HepG2 (cell line): ENCODE data around the gene MYOZ1. TPM values are rescaled to one million over a fixed set of nuclear protein-coding genes. Genes with fewer than 3 reads are reported as not detected.

Experiments
- ATAC-seq: fragments of 200-7000 bp; cut with Tn5 transposase; 3 replicates; pipeline ENCODE4 v1.9.1; 2020; ENCODE audit warnings: mild to moderate bottlenecking, moderate library complexity
- BruUV-seq: library from RNA; stranded (reverse); fragments of 400-500 nt; replicated peaks from 2 replicates; lab custom pipeline; 2021; lab: Mats Ljungman, UMichigan
- CTCF ChIA-PET: fragments of 300-600 bp; formaldehyde crosslinking; extraction: SDS; loops from one replicate; lab custom pipeline; 2021; ENCODE audit warnings: low total read pairs, inconsistent platforms, low intra/inter-chr PET ratio; lab: Yijun Ruan, JAX
- POLR2A ChIA-PET: fragments of 350-600 bp; sonication (Branson Sonifier 250); formaldehyde crosslinking; loops from one replicate; lab custom pipeline; 2020; ENCODE audit warnings: antibody characterized with exemption, inconsistent platforms; lab: Yijun Ruan, JAX
- DNase-seq: peaks from one replicate; pipeline ENCODE4 v3.0.0-alpha.2; 2015; ENCODE audit warnings: low spot score
- FAIRE-seq: peaks from 3 replicates; lab custom pipeline; 2011; peaks lifted over from hg19 to GRCh38; lab: Jason Lieb, UNC
- H2AFZ ChIP-seq: one replicate; pipeline ENCODE4 v1.6.1; 2011; ENCODE audit warnings: low read length, inconsistent platforms
- H3K27ac ChIP-seq: fragments of 300-600 bp; 3 replicates; pipeline ENCODE4 v1.8.0; 2011; ENCODE audit warnings: mixed run types, mild to moderate bottlenecking, mixed read lengths, low read length, inconsistent platforms; ENCODE audit not compliant: insufficient read depth; ENCODE audit errors: extremely low read length
- H3K27me3 ChIP-seq, 2 experiments: fragments of 200-600 bp in 1 of 2; 2 replicates in 1 of 2; 3 replicates in 1 of 2; pipeline versions ENCODE4 v1.6.0 to v1.8.0; 2011; ENCODE audit warnings: low read length in 2 of 2, mild to moderate bottlenecking in 2 of 2, moderate library complexity in 2 of 2, inconsistent platforms in 1 of 2; ENCODE audit not compliant: insufficient read depth in 2 of 2, control insufficient read depth in 1 of 2
- H3K36me3 ChIP-seq, 2 experiments: fragments of 200-600 bp in 1 of 2; replicated peaks in 1 of 2; 2 replicates in 1 of 2; 3 replicates in 1 of 2; pipeline versions ENCODE4 v1.5.1 to v1.8.0; 2011; ENCODE audit warnings: low read length in 2 of 2, inconsistent platforms in 1 of 2; ENCODE audit not compliant: insufficient read depth in 2 of 2, control insufficient read depth in 1 of 2
- H3K4me1 ChIP-seq: 2 replicates; pipeline ENCODE4 v1.5.1; 2012; ENCODE audit warnings: low read length, inconsistent platforms; ENCODE audit not compliant: insufficient read depth
- H3K4me2 ChIP-seq: 2 replicates; pipeline ENCODE4 v1.6.0; 2011; ENCODE audit warnings: low read depth, low read length, inconsistent platforms
- H3K4me3 ChIP-seq, 3 experiments: fragments of 200-600 bp in 1 of 3; sonication (generic), shearing (Covaris generic) in 1 of 3; replicated peaks in 1 of 3; 2 replicates each; pipeline ENCODE4 v1.5.1; 2011 to 2016; ENCODE audit warnings: low read length in 3 of 3, inconsistent platforms in 2 of 3, low read depth in 2 of 3, mild to moderate bottlenecking in 2 of 3, control low read depth in 1 of 3, mixed read lengths in 1 of 3; ENCODE audit not compliant: insufficient read depth in 1 of 3
- H3K79me2 ChIP-seq: one replicate; pipeline ENCODE4 v1.6.1; 2011; ENCODE audit warnings: low read length, inconsistent platforms; ENCODE audit not compliant: insufficient read depth
- H3K9ac ChIP-seq: 2 replicates; pipeline ENCODE4 v1.6.0; 2011; ENCODE audit warnings: mild to moderate bottlenecking, low read depth, low read length, inconsistent platforms; ENCODE audit not compliant: insufficient read depth
- H3K9me3 ChIP-seq: 2 replicates; pipeline ENCODE4 v1.5.1; 2012; ENCODE audit warnings: mild to moderate bottlenecking, low read length
- H4K20me1 ChIP-seq: 2 replicates; pipeline ENCODE4 v1.6.0; 2011; ENCODE audit warnings: inconsistent platforms, mild to moderate bottlenecking, low read length, moderate library complexity; ENCODE audit not compliant: insufficient read depth
- ATF2 ChIP-seq: sonication (generic); formaldehyde crosslinking; IDR thresholded peaks from 2 replicates; pipeline ENCODE4 v1.4.0; 2020; ENCODE audit warnings: missing genetic modification reagents
- CREB1 ChIP-seq, 2 experiments: fragments of 450-650 bp in 1 of 2; IDR thresholded peaks; 2 replicates each; pipeline ENCODE4 v1.6.1; 2016 to 2017; ENCODE audit warnings: control low read depth in 1 of 2, mild to moderate bottlenecking in 1 of 2, missing compliant biosample characterization in 1 of 2, missing genetic modification characterization in 1 of 2
- HHEX ChIP-seq: IDR thresholded peaks from 2 replicates; pipeline ENCODE4 v1.6.1; 2016; ENCODE audit warnings: control low read depth
- ISL2 ChIP-seq: sonication (generic); formaldehyde crosslinking; IDR thresholded peaks from 2 replicates; pipeline ENCODE4 v1.5.0; 2020; ENCODE audit warnings: missing genetic modification reagents
- KDM6A ChIP-seq: IDR thresholded peaks from 2 replicates; pipeline ENCODE4 v1.6.1; 2016; ENCODE audit warnings: low read depth
- LCORL ChIP-seq, 2 experiments: fragments of 450-650 bp in 1 of 2; sonication (generic) in 1 of 2; formaldehyde crosslinking in 1 of 2; IDR thresholded peaks; 2 replicates each; pipeline versions ENCODE4 v1.5.0 to v1.6.1; 2017 to 2020; ENCODE audit warnings: antibody characterized with exemption in 1 of 2, missing genetic modification reagents in 1 of 2
- MEIS2 ChIP-seq: sonication (generic); formaldehyde crosslinking; IDR thresholded peaks from 2 replicates; pipeline ENCODE4 v1.9.0; 2021; ENCODE audit warnings: mild to moderate bottlenecking, missing genetic modification reagents
- MTF1 ChIP-seq: sonication (generic); formaldehyde crosslinking; IDR thresholded peaks from 2 replicates; pipeline ENCODE4 v1.5.0; 2020; ENCODE audit warnings: missing genetic modification reagents
- MYPOP ChIP-seq: sonication (generic); formaldehyde crosslinking; IDR thresholded peaks from 2 replicates; pipeline ENCODE4 v1.8.1; 2023; ENCODE audit warnings: mild to moderate bottlenecking, moderate library complexity, missing genetic modification reagents
- NR2F6 ChIP-seq, 2 experiments: IDR thresholded peaks; 2 replicates each; pipeline ENCODE4 v1.6.1; 2016; ENCODE audit warnings: antibody characterized with exemption in 1 of 2, mild to moderate bottlenecking in 1 of 2
- RFX3 ChIP-seq: IDR thresholded peaks from 2 replicates; pipeline ENCODE4 v1.6.1; 2016; ENCODE audit warnings: missing biosample characterization, missing genetic modification reagents
- TEAD3 ChIP-seq: optimal IDR thresholded peaks from 2 replicates; pipeline ENCODE3; 2016; ENCODE audit warnings: borderline replicate concordance
- ZBTB1 ChIP-seq: sonication (generic); formaldehyde crosslinking; IDR thresholded peaks from 2 replicates; pipeline ENCODE4 v1.4.0; 2020; ENCODE audit warnings: missing genetic modification reagents, borderline replicate concordance
- ZFP36 ChIP-seq: fragments of 150-350 bp; IDR thresholded peaks from 2 replicates; pipeline ENCODE4 v1.6.1; 2018; ENCODE audit warnings: borderline replicate concordance, low read length, low read depth; ENCODE audit not compliant: partially characterized antibody
- ZFP90 ChIP-seq: sonication (generic); formaldehyde crosslinking; IDR thresholded peaks from 2 replicates; pipeline ENCODE4 v1.8.0; 2022; ENCODE audit warnings: missing genetic modification reagents, mild to moderate bottlenecking, inconsistent platforms, borderline replicate concordance
- ZNF225 ChIP-seq: sonication (generic); formaldehyde crosslinking; IDR thresholded peaks from 2 replicates; pipeline ENCODE4 v1.4.0; 2020; ENCODE audit warnings: mild to moderate bottlenecking, missing genetic modification reagents
- ZNF598 ChIP-seq: sonication (generic); formaldehyde crosslinking; IDR thresholded peaks from 2 replicates; pipeline ENCODE4 v1.5.1; 2020; ENCODE audit warnings: mild to moderate bottlenecking, missing genetic modification reagents, borderline replicate concordance
- ZNF776 ChIP-seq: sonication (generic); formaldehyde crosslinking; IDR thresholded peaks from 2 replicates; pipeline ENCODE4 v1.4.0; 2020; ENCODE audit warnings: mild to moderate bottlenecking, missing genetic modification reagents
- ZNF777 ChIP-seq: sonication (generic); formaldehyde crosslinking; IDR thresholded peaks from 2 replicates; pipeline ENCODE4 v1.4.0; 2020; ENCODE audit warnings: missing genetic modification reagents
- WGBS: methylation state at CpG from one replicate; pipeline ENCODE4 v1.1.6; 2017; ENCODE audit warnings: low lambda C conversion rate; 5-methylcytosine and 5-hydroxymethylcytosine counted together
- in situ Hi-C: cut with HindIII; loops from 2 replicates; pipeline ENCODE4 v1.10.0; 2017; ENCODE audit warnings: low pct_unique_long_range_greater_than_20kb; ENCODE audit not compliant: extremely low pct_ligation_motif_present
- intact Hi-C: fragments of 100-400 bp; cut with micrococcal nuclease; formaldehyde crosslinking; loops from one replicate; pipeline ENCODE4 v1.10.0; 2022; ENCODE audit not compliant: unreplicated experiment
- polyA plus RNA-seq, 8 experiments: library from polyadenylated mRNA; depleted of rRNA in 3 of 8; stranded (reverse) in 7 of 8; unstranded in 1 of 8; fragments of >200 nt; fragmentation: Illumina TruSeq in 4 of 8; extraction: Trizol in 4 of 8; gene quantifications; 2 replicates each; pipeline versions ENCODE4 v1.2.1 to v1.2.3, GENCODE V29; 2011 to 2016; ENCODE audit warnings: low read depth in 4 of 8, missing spikeins in 1 of 8, mixed read lengths in 1 of 8; ENCODE audit not compliant: insufficient read depth in 1 of 8
- total RNA-seq, 5 experiments: library from RNA; depleted of rRNA; stranded (reverse); fragments of >200 nt; fragmentation: Illumina TruSeq; extraction: Trizol; gene quantifications; 2 replicates each; pipeline ENCODE4 v1.2.3, GENCODE V29; 2016; ENCODE audit warnings: low read depth in 1 of 5

Gene MYOZ1
- total and polyA plus RNA-seq, 2 of the 13 experiments (the other 11 are each of a cell fraction or from before 2014, with no cell fraction given) = not detected

GRCh38 chr10:73584737-73585136, 56.5 kb downstream of the MYOZ1 start:
- in situ Hi-C loops = no loop called here
- no TSS peak for BruUV-seq

GRCh38 chr10:73581918-73582317, 59.4 kb downstream of the MYOZ1 start:
- no peak overlapping the region for H3K4me3 ChIP-seq
- DNase-seq = no peak
- no TSS peak for BruUV-seq

More at GRCh38 chr10:73584737-73585136, 56.5 kb downstream of the MYOZ1 start:
- FAIRE-seq (no peak), ATAC-seq (no peak), DNase-seq (peak; percentile 30)
- TF ChIP-seq TEAD3 (CRISPR knock-in tag) = no peak
- TF ChIP-seq ZBTB1 (CRISPR knock-in tag) = no peak
- POLR2A ChIA-PET = no interaction called here
- H3K79me2 ChIP-seq = peaks cover 12% of the 10 kb centered on the region
- H3K4me3 ChIP-seq = no peak overlapping the region
- peaks cover 65% of the 10 kb centered on the region for H3K4me1 ChIP-seq
- H3K36me3 ChIP-seq = no peaks in the 10 kb centered on the region
- no peaks in the 10 kb centered on the region; the same call in 1 of the 2 replicates for H4K20me1 ChIP-seq
- H2AFZ ChIP-seq = no peak overlapping the region
- peaks cover 5% of the 10 kb centered on the region; the same call in 1 of the 2 replicates for H3K9me3 ChIP-seq
- 80% methylated on average over 2 of the region's 2 CpGs for WGBS
- intact Hi-C loops = no loop called here
- CTCF ChIA-PET = no interaction called here
- no peak overlapping the region for H3K27ac ChIP-seq
- no peaks in the 10 kb centered on the region for H3K27me3 ChIP-seq
- H3K4me2 ChIP-seq = no peak overlapping the region
- H3K9ac ChIP-seq = no peak overlapping the region

More at GRCh38 chr10:73581918-73582317, 59.4 kb downstream of the MYOZ1 start:
- FAIRE-seq = no peak
- in situ Hi-C loops = no loop called here
- Histone ChIP-seq H2AFZ (no peak overlapping the region), H4K20me1 (no peaks in the 10 kb centered on the region; the same call in 1 of the 2 replicates), H3K4me2 (no peak overlapping the region), H3K36me3 (no peaks in the 10 kb centered on the region), H3K27ac (no peak overlapping the region), H3K9ac (no peak overlapping the region), H3K79me2 (peaks cover 9% of the 10 kb centered on the region), H3K9me3 (peaks cover 5% of the 10 kb centered on the region; the same call in 1 of the 2 replicates), H3K4me1 (peaks cover 37% of the 10 kb centered on the region), H3K27me3 (no peaks in the 10 kb centered on the region)
- 95% methylated on average over 2 of the region's 2 CpGs for whole genome bisulfite sequencing
- TF ChIP-seq ZFP36 (no peak), ZFP90 (no peak), LCORL (IDR thresholded peaks at IDR 0.05) (no peak), LCORL (CRISPR knock-in tag; IDR thresholded peaks at IDR 0.05) (no peak), ISL2 (CRISPR knock-in tag) (no peak), ZNF777 (CRISPR knock-in tag) (no peak), MTF1 (CRISPR knock-in tag) (no peak), CREB1 (IDR thresholded peaks at IDR 0.05) (no peak), CREB1 (CRISPR knock-in tag; IDR thresholded peaks at IDR 0.05) (no peak), RFX3 (CRISPR knock-in tag) (no peak), NR2F6 (IDR thresholded peaks at IDR 0.05) (no peak), NR2F6 (CRISPR knock-in tag; IDR thresholded peaks at IDR 0.05) (no peak), MYPOP (CRISPR knock-in tag) (no peak), HHEX (CRISPR knock-in tag) (no peak), ZNF776 (CRISPR knock-in tag) (no peak), ZNF598 (CRISPR knock-in tag) (no peak), ZNF225 (CRISPR knock-in tag) (no peak), KDM6A (CRISPR knock-in tag) (no peak), ATF2 (CRISPR knock-in tag) (no peak), MEIS2 (CRISPR knock-in tag) (no peak)
- ChIA-PET POLR2A (interaction anchor here (1.8 kb wide), 1 partner anchor 44 kb away, joined by 5 read pairs; no protein-coding TSS in a partner anchor), CTCF (no interaction called here)
- intact Hi-C loops = no loop called here
- no peak for ATAC-seq
